ENCODE data around the gene HDAC7.

Gene HDAC7

GRCh38 chr12:47819896-47820630 is at the start of gene HDAC7:
HDAC7 (minus strand) TSS chr12:47819903; CDS start chr12:47819785, 118 bp downstream.
- 0 out of 2 replicates have a peak, but pooled peaks have one; percentile 11 for TF ChIP-seq CTCF (IDR thresholded peaks at IDR 0.05)
- no peak for TF ChIP-seq ZFX (IDR thresholded peaks at IDR 0.05; ENCODE audit: borderline replicate concordance)
- H3K27ac ChIP-seq: peak within 1 kb of the TSS; percentile 82

GRCh38 chr12:47868552-47869031 is 48.9 kb upstream of the HDAC7 start:
- H3K27ac ChIP-seq: no peak overlapping the region
- no peak for TF ChIP-seq CTCF (IDR thresholded peaks at IDR 0.05)
- no peak for TF ChIP-seq ZFX (IDR thresholded peaks at IDR 0.05; ENCODE audit: borderline replicate concordance)

GRCh38 chr12:47868041-47868440 is 48.3 kb upstream of the HDAC7 start:
- no peak overlapping the region for H3K27ac ChIP-seq
- no peak for TF ChIP-seq CTCF (IDR thresholded peaks at IDR 0.05)
- no peak for TF ChIP-seq ZFX (IDR thresholded peaks at IDR 0.05; ENCODE audit: borderline replicate concordance)

- no peak overlapping the region for H3K27ac ChIP-seq
- TF ChIP-seq CTCF (IDR thresholded peaks at IDR 0.05) (no peak), ZFX (IDR thresholded peaks at IDR 0.05; ENCODE audit: borderline replicate concordance) (no peak)
Measured at GRCh38 chr12:47867495-47867941, 47.8 kb upstream of the HDAC7 start.

- no peak for TF ChIP-seq CTCF (IDR thresholded peaks at IDR 0.05)
- TF ChIP-seq ZFX (IDR thresholded peaks at IDR 0.05; ENCODE audit: borderline replicate concordance): no peak
- no peak overlapping the region for H3K27ac ChIP-seq
Measured at GRCh38 chr12:47864646-47865235, 45.0 kb upstream of the HDAC7 start.

GRCh38 chr12:47863985-47864384 is 44.3 kb upstream of the HDAC7 start:
- TF ChIP-seq CTCF (IDR thresholded peaks at IDR 0.05) (no peak), ZFX (IDR thresholded peaks at IDR 0.05; ENCODE audit: borderline replicate concordance) (no peak)
- no peak overlapping the region for H3K27ac ChIP-seq

- TF ChIP-seq CTCF (IDR thresholded peaks at IDR 0.05) (no peak), ZFX (IDR thresholded peaks at IDR 0.05; ENCODE audit: borderline replicate concordance) (no peak)
- H3K27ac ChIP-seq: no peak overlapping the region
Measured at GRCh38 chr12:47863467-47863866, 43.8 kb upstream of the HDAC7 start.
